Parathyroid adenoma (tissue), 2 donors: ENCODE measurements around the gene SLN.

ENCODE experiments used
- H2AFZ ChIP-seq: fragments of 300-600 bp; sonication (generic); one replicate; pipeline ENCODE4 v1.7.0; 2017; ENCODE audit warnings: antibody characterized with exemption, mild to moderate bottlenecking
- H3K27ac ChIP-seq: fragments of 300-600 bp; sonication (generic); one replicate; pipeline ENCODE4 v1.7.0; 2017
- H3K27me3 ChIP-seq: fragments of 300-600 bp; sonication (generic); one replicate; pipeline ENCODE4 v1.7.0; 2017; ENCODE audit warnings: low read length; ENCODE audit not compliant: control insufficient read depth, insufficient read depth
- H3K36me3 ChIP-seq: fragments of 300-600 bp; sonication (generic); one replicate; pipeline ENCODE4 v1.7.0; 2017; ENCODE audit warnings: low read length; ENCODE audit not compliant: control insufficient read depth, insufficient read depth
- H3K4me1 ChIP-seq: fragments of 300-600 bp; sonication (generic); one replicate; pipeline ENCODE4 v1.7.0; 2017; ENCODE audit warnings: control low read depth
- H3K4me2 ChIP-seq: fragments of 300-600 bp; sonication (generic); one replicate; pipeline ENCODE4 v1.7.0; 2017; ENCODE audit warnings: low read length
- H3K4me3 ChIP-seq: fragments of 300-600 bp; sonication (generic); one replicate; pipeline ENCODE4 v1.7.0; 2017; ENCODE audit warnings: low read depth, low read length
- H3K79me2 ChIP-seq: fragments of 300-600 bp; sonication (generic); one replicate; pipeline ENCODE4 v1.7.0; 2017; ENCODE audit warnings: control low read depth
- H3K9ac ChIP-seq: fragments of 300-600 bp; sonication (generic); one replicate; pipeline ENCODE4 v1.7.0; 2017; ENCODE audit warnings: mild to moderate bottlenecking
- H3K9me3 ChIP-seq: fragments of 300-600 bp; sonication (generic); one replicate; pipeline ENCODE4 v1.7.0; 2017; ENCODE audit warnings: low read length; ENCODE audit not compliant: control insufficient read depth
- CTCF ChIP-seq: fragments of 300-600 bp; sonication (generic); IDR thresholded peaks from one replicate; pipeline ENCODE4 v1.7.0; 2017; ENCODE audit warnings: antibody characterized with exemption, mild to moderate bottlenecking
- donor health status: primary hyperparathyroidism.

Gene SLN

GRCh38 chr11:107744736-107745135, 32.9 kb upstream of the SLN start:
- Histone ChIP-seq H3K27ac (no peak overlapping the region), H2AFZ (no peak overlapping the region), H3K79me2 (no peaks in the 10 kb centered on the region), H3K4me1 (no peaks in the 10 kb centered on the region), H3K4me2 (no peak overlapping the region), H3K4me3 (no peak overlapping the region), H3K27me3 (no peaks in the 10 kb centered on the region), H3K9me3 (no peaks in the 10 kb centered on the region), H3K9ac (no peak overlapping the region), H3K36me3 (no peaks in the 10 kb centered on the region)
- TF ChIP-seq CTCF: no peak

GRCh38 chr11:107743191-107743590, 31.3 kb upstream of the SLN start:
- Histone ChIP-seq H3K36me3 (no peaks in the 10 kb centered on the region), H3K27me3 (no peaks in the 10 kb centered on the region), H3K4me1 (no peaks in the 10 kb centered on the region), H3K4me3 (no peak overlapping the region), H3K27ac (no peak overlapping the region), H3K9ac (no peak overlapping the region), H2AFZ (no peak overlapping the region), H3K4me2 (no peak overlapping the region), H3K79me2 (no peaks in the 10 kb centered on the region), H3K9me3 (no peaks in the 10 kb centered on the region)
- TF ChIP-seq CTCF: no peak

- peak; percentile 42 for TF ChIP-seq CTCF
- H3K4me1 ChIP-seq: no peaks in the 10 kb centered on the region
- H3K27me3 ChIP-seq: no peaks in the 10 kb centered on the region
- no peaks in the 10 kb centered on the region for H3K9me3 ChIP-seq
- H3K4me2 ChIP-seq: no peak overlapping the region
- no peak overlapping the region for H3K4me3 ChIP-seq
- no peaks in the 10 kb centered on the region for H3K36me3 ChIP-seq
- H3K9ac ChIP-seq: no peak overlapping the region
- H2AFZ ChIP-seq: no peak overlapping the region
- H3K79me2 ChIP-seq: no peaks in the 10 kb centered on the region
- H3K27ac ChIP-seq: no peak overlapping the region
Measured at GRCh38 chr11:107741044-107741823, 29.4 kb upstream of the SLN start.

GRCh38 chr11:107740271-107740670, 28.4 kb upstream of the SLN start:
- Histone ChIP-seq H3K4me1 (no peaks in the 10 kb centered on the region), H3K27ac (no peak overlapping the region), H3K36me3 (no peaks in the 10 kb centered on the region), H3K9ac (no peak overlapping the region), H3K4me2 (no peak overlapping the region), H3K9me3 (no peaks in the 10 kb centered on the region), H3K79me2 (no peaks in the 10 kb centered on the region), H3K27me3 (no peaks in the 10 kb centered on the region), H3K4me3 (no peak overlapping the region), H2AFZ (no peak overlapping the region)
- TF ChIP-seq CTCF: no peak

GRCh38 chr11:107736546-107736945, 24.7 kb upstream of the SLN start:
- H3K27ac ChIP-seq: no peak overlapping the region
- no peak overlapping the region for H3K4me2 ChIP-seq
- H3K4me3 ChIP-seq: no peak overlapping the region
- no peaks in the 10 kb centered on the region for H3K4me1 ChIP-seq
- H3K36me3 ChIP-seq: no peaks in the 10 kb centered on the region
- H3K79me2 ChIP-seq: no peaks in the 10 kb centered on the region
- no peaks in the 10 kb centered on the region for H3K9me3 ChIP-seq
- no peak for TF ChIP-seq CTCF
- H2AFZ ChIP-seq: no peak overlapping the region
- no peaks in the 10 kb centered on the region for H3K27me3 ChIP-seq
- H3K9ac ChIP-seq: no peak overlapping the region
